NCI-H1092 treated with DMSO at 0.1 percent for 48 hours (cell line): Measurements from ENCODE around the gene OSMR.
A peak's percentile ranks its signal among the peaks of the same experiment; 100 is the strongest.
"Not testable (repeated sequence)": the region's sequence is repeated elsewhere in the genome, so short reads cannot be mapped to it uniquely, and the experiment has no call there.

Source experiments
- DNase-seq: peaks from one replicate; lab custom pipeline; 2025; lab: John Stamatoyannopoulos, UW

OSMR gene

GRCh38 chr5:38831117-38831516 lies 14.7 kb upstream of the OSMR start:
- DNase-seq: no peak

DNA sequence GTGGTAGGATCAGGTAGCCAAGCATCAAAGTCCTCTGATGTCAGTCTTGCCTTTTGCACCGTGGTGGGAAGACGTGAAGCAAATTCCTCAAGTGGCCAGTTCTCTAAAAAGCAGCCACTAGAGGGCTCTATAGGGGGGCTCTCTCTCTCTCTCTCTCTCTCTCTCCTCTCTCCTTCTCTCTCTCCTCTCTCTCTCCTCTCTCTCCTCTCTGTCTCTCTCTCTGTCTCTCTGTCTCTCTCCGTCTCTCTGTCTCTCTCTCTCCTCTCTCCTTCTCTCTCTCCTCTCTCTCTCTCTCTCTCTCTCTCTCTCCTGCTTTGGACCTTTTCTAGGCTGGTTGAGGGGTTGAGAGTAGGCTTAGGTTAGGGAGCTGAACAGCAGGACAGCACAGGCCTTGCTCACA lies 13.9 kb upstream of the OSMR start:
- peak; percentile 13 for DNase-seq

- DNase-seq: no peak
Observed at GRCh38 chr5:38832810-38833209, 13.0 kb upstream of the OSMR start.

GRCh38 chr5:38835887-38836286 lies 9.9 kb upstream of the OSMR start:
- no peak for DNase-seq

GRCh38 chr5:38837416-38837815 lies 8.4 kb upstream of the OSMR start:
- DNase-seq: no peak

GRCh38 chr5:38837932-38838331 lies 7.9 kb upstream of the OSMR start:
- DNase-seq: no peak

GRCh38 chr5:38843665-38844064 lies 2.1 kb upstream of the OSMR start:
- DNase-seq: no peak

DNA sequence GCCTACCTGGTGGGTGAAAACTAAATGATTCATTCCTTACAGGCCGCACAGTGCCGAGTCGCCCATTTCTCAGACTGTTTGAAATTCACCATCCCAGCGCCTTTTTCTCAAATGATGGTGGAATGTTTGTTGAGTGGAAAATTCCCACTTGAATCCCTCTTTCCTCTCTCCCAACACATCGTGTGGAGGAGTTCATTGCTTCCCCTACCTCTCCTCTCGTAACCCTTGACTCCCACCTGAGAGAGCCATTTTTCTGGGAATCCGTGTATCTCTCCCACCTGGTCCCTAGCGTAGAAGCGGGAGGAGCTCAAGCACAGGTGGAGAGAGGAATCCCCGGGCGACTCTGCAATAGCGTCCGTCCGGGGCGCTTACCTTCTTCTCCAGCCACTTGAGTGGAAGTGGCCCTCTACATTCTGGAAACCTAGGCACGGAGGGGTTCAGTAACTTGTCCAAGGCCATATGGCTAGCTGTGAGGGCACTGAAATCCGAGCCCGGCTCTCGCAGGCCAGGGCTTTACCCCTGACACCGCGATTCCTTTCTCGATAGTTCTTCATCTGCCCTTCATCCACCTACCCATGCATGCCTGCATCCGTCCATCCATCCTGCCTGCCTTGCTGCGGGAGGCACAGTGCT lies 683 bp downstream of the OSMR start:
- no peak for DNase-seq

GRCh38 chr5:38847559-38848347 lies 1.9 kb downstream of the OSMR start:
- DNase-seq: no peak

DNA sequence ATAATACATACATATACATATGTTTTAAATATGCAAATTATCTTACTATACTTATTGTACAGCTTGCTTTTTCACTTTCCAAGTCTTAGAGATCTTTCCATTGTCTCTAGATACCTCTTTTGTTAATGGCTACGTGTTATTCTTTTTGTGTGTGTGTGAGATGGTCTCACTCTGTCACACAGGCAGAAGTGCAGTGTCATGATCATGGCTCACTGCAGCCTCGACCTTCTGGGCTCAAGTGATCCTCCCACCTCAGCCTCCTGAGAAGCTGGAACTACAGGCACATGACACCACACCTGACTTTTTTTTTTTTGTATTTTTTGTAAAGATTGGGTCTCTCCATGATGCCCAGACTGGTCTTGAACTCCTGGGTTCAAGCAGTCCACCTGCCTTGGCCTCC lies 2.8 kb downstream of the OSMR start:
- no peak for DNase-seq

- not testable (repeated sequence) for DNase-seq
Observed at GRCh38 chr5:38851640-38852039, 5.8 kb downstream of the OSMR start.

DNA sequence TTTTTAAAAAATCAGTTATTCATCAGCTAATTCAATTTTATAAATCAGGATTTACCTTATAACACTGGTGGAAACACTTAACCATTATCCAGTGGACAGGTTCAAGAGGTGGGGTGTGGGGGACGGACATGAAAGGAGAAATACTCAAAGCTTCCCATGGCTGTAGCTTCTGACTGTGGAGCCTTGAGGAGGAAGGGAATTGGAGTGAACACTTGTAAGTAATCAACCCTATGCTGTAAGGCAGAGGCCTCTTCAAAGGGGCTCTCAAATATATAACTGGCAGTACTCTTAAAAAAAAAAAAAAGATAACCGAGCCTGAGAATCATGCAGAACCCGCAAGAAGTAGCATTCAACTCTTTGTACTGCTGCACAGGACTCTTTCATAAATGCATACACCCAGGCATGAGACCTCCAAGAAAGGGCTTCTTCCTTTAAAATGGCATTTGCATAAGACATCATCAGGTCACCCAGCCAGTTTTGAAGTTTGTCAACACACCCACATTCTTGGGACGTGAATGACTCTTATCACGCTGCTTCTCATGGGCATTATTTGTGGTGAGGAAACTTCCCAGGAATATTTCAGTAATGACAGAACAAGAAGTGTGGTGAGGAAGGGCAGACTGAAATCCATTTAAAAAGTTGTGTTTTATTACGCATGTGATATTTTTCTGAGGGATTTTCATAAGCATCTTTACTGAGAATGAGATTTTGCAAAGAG lies 8.1 kb downstream of the OSMR start:
- DNase-seq: no peak

- DNase-seq: no peak
Observed at GRCh38 chr5:38854907-38855306, 9.1 kb downstream of the OSMR start.

- no peak for DNase-seq
Observed at GRCh38 chr5:38856660-38857059, 10.8 kb downstream of the OSMR start.

DNA sequence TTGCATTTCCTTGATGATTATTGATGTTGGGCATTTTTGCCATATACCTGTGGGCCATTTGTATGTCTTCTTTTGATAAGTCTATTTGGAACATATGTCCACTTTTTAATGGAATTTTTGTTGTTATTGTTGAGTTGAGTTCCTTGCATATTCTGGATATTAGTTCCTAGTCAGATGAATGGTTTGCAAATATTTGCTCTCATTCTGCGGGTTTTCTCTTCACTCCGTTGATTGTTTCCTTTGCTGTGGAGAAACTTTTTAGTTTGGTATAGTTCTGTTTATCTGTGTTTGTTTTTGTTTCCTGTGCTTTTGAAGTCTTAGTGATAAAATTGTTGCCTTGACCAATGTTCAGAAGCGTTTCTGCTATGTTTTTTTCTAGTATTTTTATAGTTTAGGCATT lies 13.0 kb downstream of the OSMR start:
- DNase-seq: no peak

- DNase-seq: not testable (repeated sequence)
Observed at GRCh38 chr5:38861986-38862770, 16.4 kb downstream of the OSMR start.

DNA sequence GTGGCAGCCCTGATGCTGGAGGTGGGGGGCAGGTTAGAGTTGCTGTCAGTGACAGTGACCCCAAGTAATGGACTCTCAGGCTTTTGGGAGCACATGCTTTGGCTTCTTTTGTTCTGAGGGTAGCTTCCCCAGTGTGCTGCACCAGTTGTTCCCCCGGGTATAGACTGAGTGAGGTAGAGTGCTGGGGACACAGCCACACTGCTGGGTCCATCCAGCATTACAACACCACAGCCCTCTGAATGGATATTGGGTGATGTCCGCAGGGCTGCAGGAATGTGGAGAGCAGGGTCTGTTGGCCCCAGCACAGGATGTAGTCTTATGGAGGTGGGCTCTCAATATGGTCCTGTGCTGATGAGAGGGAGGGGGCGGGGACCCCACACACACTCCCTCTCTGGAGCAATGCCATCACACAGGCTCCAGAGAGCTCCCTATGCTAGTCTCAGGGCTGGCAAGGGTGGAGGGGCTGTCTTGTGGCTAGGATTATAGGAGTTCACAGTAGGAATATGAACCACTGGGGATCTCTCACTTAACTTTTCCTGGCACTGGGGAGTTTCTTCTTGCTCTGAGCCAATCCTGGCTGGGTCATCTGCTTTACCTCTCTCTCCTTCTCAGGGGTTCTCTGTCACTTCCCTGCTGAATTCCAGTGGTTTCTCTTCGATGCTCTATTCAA lies 20.7 kb downstream of the OSMR start:
- no peak for DNase-seq

DNA sequence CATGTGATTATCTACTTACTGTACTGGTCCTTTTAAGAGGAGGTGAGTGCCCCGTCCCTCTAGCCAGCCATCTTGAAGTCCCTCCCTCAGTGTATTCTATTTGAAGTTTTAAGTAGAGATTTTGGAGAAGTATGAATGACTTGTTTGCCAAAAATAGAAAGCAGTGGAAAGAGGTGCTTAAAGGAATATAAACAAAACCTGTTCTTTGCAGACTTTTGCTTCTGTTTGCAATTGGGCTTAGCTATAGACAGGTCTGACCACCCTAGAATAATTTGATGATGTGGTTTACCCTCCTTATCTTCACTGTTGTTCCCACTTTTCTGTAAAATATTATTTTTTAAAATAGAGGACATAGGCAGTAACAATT lies 21.2 kb downstream of the OSMR start:
- no peak for DNase-seq

GRCh38 chr5:38867416-38867815 lies 21.6 kb downstream of the OSMR start:
- no peak for DNase-seq

GRCh38 chr5:38870595-38870994 lies 24.8 kb downstream of the OSMR start:
- no peak for DNase-seq

- no peak for DNase-seq
Observed at GRCh38 chr5:38871058-38871605, 25.3 kb downstream of the OSMR start.
